Amniotic stem cell (primary cell): Measurements from ENCODE around the gene MPND.

Experiments used
- DNase-seq: peaks from one replicate; lab custom pipeline; 2025; lab: John Stamatoyannopoulos, UW

Gene MPND

DNA sequence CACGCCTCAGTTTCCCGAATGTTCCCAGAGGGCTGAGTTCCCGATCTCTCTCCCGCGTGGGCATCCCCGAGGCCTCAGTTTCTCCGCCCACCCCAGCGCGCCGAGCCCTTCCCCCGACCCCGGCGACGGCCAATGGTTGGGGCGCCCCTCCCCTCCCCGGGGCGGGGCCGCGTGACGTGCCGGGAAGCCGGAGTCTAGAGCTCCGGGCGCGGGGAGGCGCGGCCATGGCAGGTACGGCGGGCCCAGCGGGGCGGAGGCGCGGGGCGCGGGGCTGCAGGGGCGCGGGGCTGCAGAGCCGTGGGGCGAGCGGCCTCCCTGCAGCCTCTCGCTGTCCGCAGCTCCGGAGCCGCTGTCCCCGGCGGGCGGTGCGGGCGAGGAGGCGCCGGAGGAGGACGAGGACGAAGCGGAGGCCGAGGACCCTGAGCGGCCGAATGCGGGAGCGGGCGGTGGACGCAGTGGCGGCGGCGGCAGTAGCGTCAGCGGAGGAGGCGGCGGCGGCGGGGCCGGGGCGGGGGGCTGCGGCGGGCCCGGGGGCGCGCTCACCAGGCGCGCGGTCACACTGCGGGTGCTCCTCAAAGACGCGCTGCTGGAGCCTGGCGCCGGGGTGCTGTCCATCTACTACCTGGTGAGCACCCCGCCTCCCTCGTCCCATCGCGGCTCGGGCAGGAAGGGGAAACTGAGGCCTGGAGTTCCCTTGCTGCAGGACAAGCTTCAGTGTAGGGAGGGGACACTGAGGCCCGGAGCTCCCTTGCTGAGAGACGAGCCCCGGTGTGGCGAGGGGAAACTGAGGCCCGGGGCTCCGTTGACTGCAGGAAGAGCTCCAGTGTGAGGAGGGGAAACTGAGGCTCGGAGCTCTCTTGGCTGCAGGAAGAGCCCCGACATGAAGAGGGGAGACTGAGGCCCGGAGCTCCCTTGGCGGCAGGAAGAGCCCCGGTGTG, at the start of gene MPND:
Gene MPND (plus strand): TSS at position 193 of the 938 bp plus-strand sequence. CDS start 32 bp downstream, at position 225.
- peak; percentile 67 for DNase-seq

DNA sequence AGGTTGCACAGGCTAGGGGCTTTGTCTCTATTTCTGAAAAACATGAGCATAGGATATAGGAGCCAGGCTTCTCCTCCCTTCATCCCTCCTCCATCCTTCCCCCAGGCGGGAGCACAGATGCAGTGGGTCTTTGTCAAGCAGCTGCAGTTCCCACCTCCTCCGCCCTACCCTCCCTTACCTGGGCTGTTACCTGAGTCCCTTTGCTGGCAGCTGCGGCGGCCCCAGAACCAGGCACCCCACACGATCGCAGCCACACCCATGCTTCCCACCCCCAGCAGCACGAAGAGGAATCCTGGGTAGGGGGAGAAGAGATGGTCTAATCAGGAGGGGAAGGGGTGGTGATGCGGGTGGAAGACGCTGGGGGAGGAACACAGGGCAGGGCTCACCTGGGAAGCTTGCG, 49.0 kb upstream of the MPND start:
- DNase-seq: no peak

- no peak for DNase-seq
Measured at GRCh38 chr19:4295972-4296771, 47.2 kb upstream of the MPND start.

DNA sequence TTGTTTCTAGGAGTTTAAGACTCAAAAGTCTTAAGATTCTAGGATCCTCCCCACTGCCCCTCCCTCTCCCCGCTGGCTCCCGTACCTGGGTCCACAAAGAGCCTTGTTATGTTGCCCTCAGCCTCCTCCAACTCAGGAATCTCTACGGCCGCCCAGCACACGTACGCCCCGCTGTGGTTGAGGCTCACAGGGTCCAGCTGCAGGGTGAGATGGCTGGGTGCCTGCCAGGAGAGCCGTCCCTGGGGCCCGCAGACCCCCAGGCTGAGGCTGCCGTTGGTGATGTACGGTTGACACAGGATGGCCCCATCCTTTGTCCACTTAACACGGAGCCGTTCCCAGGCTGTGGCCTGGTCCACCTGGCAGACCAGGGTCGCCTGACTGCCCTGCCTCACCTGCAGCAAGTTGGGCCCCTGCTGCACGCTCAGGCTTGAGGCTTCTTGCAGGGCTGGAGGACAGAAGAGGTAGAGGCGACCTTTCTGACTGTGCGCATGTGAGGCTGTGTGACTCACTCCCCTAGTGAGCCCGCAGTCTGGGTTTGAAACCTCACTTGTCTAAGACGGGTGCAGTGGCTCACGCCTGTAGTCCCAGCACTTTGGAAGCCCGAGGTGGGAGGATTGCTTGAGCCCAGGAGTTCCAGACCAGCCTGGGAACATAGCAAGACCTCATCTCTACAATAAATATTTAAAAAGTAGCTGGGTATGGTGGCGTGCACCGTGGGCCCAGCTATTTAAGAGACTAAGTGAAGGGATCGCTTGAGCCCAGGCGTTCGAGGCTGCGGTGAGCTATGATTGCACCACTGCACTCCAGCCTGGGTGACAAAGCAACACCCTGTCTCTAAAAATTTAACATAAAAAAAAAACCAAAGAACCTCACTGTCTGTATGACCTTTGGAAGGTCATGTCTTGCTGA, 45.2 kb upstream of the MPND start:
- no peak for DNase-seq

GRCh38 chr19:4298810-4299550, 44.4 kb upstream of the MPND start:
- no peak for DNase-seq

DNA sequence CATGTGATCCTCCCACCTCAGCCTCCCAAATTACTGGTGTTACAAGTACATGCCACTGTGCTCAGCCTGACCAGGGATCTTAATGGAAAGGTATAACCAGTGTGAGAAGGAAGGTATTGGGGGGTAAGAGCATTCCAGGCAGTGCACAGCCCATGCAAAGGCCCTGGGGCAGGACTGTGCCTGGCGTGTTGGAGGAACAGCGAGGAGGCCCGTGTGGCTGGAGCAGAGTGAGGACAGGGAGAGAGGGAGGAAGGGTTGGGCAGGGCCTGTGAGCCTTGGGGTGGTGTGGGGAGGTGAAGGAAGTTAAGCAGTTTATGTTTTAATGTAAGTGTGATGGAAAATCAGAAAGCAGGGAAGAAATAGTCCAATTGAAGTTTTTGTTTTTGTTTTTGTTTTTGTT, 42.8 kb upstream of the MPND start:
- DNase-seq: no peak

DNA sequence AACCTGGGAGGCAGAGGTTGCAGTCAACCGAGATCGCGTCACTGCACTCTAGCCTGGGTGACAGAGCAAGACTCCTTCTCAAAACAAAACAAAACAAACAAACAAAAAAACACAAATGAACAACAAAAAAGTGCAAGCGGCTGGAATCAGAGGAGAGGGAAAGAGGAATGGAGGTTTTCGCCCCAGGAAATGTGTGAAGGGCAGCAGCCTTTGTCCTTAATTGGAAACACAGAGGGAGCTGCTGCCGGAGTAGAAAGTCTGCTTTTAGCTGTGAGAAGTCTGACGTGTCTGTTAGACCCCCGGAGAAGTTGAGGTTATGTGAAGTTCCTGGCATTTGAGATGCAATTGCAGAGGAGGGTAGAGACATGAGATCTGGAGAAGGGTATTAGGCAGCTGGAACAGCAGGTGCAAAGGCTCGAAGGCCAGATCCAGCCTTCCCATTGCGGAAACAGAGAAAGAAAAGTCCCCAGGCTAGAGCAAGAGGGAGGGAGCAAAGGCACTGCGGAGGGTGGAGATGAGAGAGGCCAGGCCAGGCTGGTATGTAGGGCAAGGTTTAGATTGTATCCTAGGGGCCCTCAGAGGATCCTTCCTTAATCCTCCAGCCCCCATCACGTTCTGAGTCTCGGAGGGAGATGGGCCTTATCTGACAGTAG, 41.6 kb upstream of the MPND start:
- DNase-seq: no peak

- DNase-seq: no peak
Measured at GRCh38 chr19:4302243-4302640, 41.1 kb upstream of the MPND start, which contains the start of gene TMIGD2. TSS of gene TMIGD2 (minus strand) at chr19:4302389. CDS start at chr19:4302385, 4 bp downstream.

GRCh38 chr19:4303819-4304537, 39.4 kb upstream of the MPND start:
- DNase-seq: no peak

- no peak for DNase-seq
Measured at GRCh38 chr19:4304538-4305256, 38.7 kb upstream of the MPND start, which contains the start of gene FSD1. TSS of gene FSD1 (plus strand) at chr19:4304598. CDS start at chr19:4304747, 149 bp downstream.

DNA sequence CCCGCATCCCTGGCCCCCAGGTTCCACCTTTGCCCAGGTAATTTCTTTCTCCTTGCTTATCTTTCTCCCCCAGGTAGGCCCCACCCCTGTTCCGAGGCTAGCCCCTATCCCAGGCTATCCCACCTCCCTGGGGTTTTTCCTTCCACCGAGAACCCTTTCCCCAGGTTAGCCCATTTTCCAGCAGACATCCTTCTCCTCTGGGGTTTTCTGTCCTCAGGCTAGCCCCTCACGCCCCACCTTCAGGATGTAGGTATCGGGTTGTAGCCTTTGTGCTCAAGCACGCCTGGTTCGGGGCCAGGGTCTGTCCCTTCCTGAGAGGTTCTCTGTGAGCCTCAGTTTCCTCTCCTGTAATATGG, 38.1 kb upstream of the MPND start:
- DNase-seq: no peak

- DNase-seq: no peak
Measured at GRCh38 chr19:4305659-4306058, 37.7 kb upstream of the MPND start.

- DNase-seq: no peak
Measured at GRCh38 chr19:4310247-4311121, 32.9 kb upstream of the MPND start.

- DNase-seq: no peak
Measured at GRCh38 chr19:4313847-4314490, 29.4 kb upstream of the MPND start.

DNA sequence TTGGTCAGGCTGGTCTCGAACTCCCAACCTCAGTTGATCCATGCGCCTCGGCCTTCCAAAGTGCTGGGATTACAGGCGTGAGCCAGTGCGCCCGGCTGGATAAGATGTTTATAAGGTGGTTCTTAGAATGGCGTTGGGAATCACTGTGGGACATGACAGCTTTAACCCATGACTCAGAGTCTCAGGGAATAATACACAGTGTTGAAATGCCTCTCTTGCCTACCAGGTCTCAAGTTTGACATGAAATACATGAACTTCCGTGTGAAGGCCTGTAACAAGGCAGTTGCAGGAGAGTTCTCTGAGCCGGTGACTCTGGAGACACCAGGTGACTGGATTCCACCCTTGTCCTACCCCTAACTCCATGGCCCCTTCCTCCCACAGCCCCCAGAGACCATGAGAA, 26.4 kb upstream of the MPND start:
- DNase-seq: no peak

- DNase-seq: no peak
Measured at GRCh38 chr19:4318460-4318859, 24.9 kb upstream of the MPND start.

DNA sequence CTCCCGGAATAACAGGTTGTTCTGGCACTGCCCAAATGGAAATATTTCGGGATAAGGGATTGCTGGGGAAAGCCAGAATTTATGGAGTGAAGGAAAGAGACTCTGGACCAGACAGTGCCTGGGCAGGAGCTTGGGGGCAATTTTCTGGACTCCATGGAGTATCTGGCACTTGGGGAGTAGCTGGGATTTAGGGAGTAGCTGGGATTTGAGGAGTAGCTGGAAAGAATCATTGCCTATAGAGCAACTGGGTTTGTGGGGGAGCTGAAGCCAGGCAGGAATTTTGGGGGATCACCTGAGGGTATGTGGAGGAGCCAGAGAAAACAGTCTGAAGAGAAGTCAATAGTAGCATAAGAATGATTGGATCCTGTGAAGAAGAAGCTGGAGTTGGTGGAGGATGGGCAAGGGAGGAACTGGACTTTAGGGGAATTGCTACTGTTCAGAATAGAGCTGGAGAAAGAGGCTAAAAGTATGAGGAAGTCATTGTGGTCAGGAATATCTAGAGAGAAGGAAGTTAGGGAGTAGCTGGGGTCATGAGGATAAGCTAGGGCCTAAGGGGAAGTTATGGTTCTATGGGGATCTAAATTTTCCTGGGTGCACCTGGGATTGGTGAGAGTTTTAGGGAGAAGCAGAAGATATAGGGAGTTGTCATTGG, 24.2 kb upstream of the MPND start:
- no peak for DNase-seq
